HG02970 (cell line): Measurements from ENCODE around the gene SYT12.

Experiments used
- ATAC-seq: cut with Tn5 transposase; IDR thresholded peaks from one replicate; pipeline ENCODE4 v1.9.1; 2021; ENCODE audit warnings: mild to moderate bottlenecking, moderate library complexity, moderate number of reproducible peaks; ENCODE audit not compliant: unreplicated experiment, low FRiP score

The SYT12 gene

GRCh38 chr11:67027483-67027930 is 4.6 kb downstream of the SYT12 start:
- ATAC-seq: no peak

GRCh38 chr11:67027943-67028542 is 5.1 kb downstream of the SYT12 start:
- ATAC-seq: no peak

GRCh38 chr11:67029146-67029545 is 6.2 kb downstream of the SYT12 start:
- ATAC-seq: no peak

GRCh38 chr11:67030976-67031375 is 8.0 kb downstream of the SYT12 start:
- no peak for ATAC-seq

- ATAC-seq: no peak
These were observed 9.0 kb downstream of the SYT12 start for GRCh38 chr11:67031791-67032561.

GRCh38 chr11:67032830-67033551 is 10.1 kb downstream of the SYT12 start:
- no peak for ATAC-seq

GRCh38 chr11:67033661-67034166 is 10.8 kb downstream of the SYT12 start:
- no peak for ATAC-seq

- no peak for ATAC-seq
These were observed 11.4 kb downstream of the SYT12 start for GRCh38 chr11:67034350-67034749.

GRCh38 chr11:67040147-67040546 is 17.2 kb downstream of the SYT12 start:
- ATAC-seq: no peak

GRCh38 chr11:67041602-67042001 is 18.7 kb downstream of the SYT12 start:
- no peak for ATAC-seq

GRCh38 chr11:67043572-67044349 is 20.8 kb downstream of the SYT12 start:
- no peak for ATAC-seq

- ATAC-seq: no peak
These were observed 21.6 kb downstream of the SYT12 start for GRCh38 chr11:67044496-67044895.

GRCh38 chr11:67045314-67045713 is 22.4 kb downstream of the SYT12 start:
- ATAC-seq: no peak

- ATAC-seq: no peak
These were observed 25.7 kb downstream of the SYT12 start for GRCh38 chr11:67048515-67049130.

- no peak for ATAC-seq
These were observed 27.2 kb downstream of the SYT12 start for GRCh38 chr11:67050139-67050538.

GRCh38 chr11:67051180-67051893 is 28.4 kb downstream of the SYT12 start:
- no peak for ATAC-seq

GRCh38 chr11:67051945-67052488 is 29.1 kb downstream of the SYT12 start:
- no peak for ATAC-seq

- ATAC-seq: no peak
These were observed 30.0 kb downstream of the SYT12 start for GRCh38 chr11:67052891-67053290.

GRCh38 chr11:67053896-67054329 is 31.0 kb downstream of the SYT12 start:
- ATAC-seq: no peak
